MM.1S (cell line): ENCODE measurements around the gene LDLRAD3.

ENCODE experiments used
- EZH2 ChIP-seq: fragments of 300-600 bp; sonication (generic); optimal IDR thresholded peaks from 2 replicates; pipeline ENCODE3; 2017; ENCODE audit warnings: low read depth, mild to moderate bottlenecking, antibody characterized with exemption, low read length, mixed read lengths
- EZH2phosphoT487 ChIP-seq: fragments of 300-600 bp; sonication (generic); IDR thresholded peaks from 2 replicates; pipeline ENCODE4 v1.6.1; 2018; ENCODE audit warnings: antibody characterized with exemption, low read length
- TF ChIP-seq, protein P1 (sequence below): fragments of 300-600 bp; sonication (generic); IDR thresholded peaks from 2 replicates; pipeline ENCODE4 v1.5.1; 2016; ENCODE audit warnings: antibody characterized with exemption, low read length, mixed read lengths

DNA sequence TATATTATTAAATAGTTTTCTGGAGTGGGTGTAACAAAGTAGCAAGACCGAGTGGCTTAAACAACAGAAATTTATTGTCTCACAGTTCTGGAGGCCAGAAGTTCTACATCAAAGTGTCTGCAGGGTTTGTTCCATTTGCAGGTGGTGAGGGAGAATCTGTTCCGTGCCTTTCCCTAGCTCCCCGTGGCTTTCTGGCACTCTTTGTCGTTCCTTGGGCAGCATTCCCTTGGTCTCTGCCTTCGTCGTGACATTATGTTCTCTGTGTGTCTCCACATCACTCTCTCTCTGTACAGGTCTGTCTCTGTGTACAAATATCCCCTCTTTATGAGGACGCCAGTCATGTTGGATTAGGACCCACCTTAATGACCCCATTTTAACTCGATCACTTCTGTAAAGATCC is 38.2 kb downstream of the LDLRAD3 start:
- TF ChIP-seq, protein P1, sequence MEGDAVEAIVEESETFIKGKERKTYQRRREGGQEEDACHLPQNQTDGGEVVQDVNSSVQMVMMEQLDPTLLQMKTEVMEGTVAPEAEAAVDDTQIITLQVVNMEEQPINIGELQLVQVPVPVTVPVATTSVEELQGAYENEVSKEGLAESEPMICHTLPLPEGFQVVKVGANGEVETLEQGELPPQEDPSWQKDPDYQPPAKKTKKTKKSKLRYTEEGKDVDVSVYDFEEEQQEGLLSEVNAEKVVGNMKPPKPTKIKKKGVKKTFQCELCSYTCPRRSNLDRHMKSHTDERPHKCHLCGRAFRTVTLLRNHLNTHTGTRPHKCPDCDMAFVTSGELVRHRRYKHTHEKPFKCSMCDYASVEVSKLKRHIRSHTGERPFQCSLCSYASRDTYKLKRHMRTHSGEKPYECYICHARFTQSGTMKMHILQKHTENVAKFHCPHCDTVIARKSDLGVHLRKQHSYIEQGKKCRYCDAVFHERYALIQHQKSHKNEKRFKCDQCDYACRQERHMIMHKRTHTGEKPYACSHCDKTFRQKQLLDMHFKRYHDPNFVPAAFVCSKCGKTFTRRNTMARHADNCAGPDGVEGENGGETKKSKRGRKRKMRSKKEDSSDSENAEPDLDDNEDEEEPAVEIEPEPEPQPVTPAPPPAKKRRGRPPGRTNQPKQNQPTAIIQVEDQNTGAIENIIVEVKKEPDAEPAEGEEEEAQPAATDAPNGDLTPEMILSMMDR, result no peak
- no peak for TF ChIP-seq EZH2
- no peak for TF ChIP-seq EZH2phosphoT487
